Measurements from ENCODE around the gene ZNF761. TPM values are rescaled to one million over a fixed set of nuclear protein-coding genes. Genes with fewer than 3 reads are reported as not detected.

ZNF761 gene
- total RNA-seq, 1 experiment from 2014 or later, result 32.7 TPM

- no peaks in the 10 kb centered on the region; a peak in 1 of 5 replicates for H3K9me3 Mint-ChIP-seq
These were observed 73.1 kb downstream of the ZNF761 start for GRCh38 chr19:53504885-53505284.

More at GRCh38 chr19:53504885-53505284, 73.1 kb downstream of the ZNF761 start:
- Histone ChIP-seq H2BK15ac (ENCODE audit: low read depth, low read length) (no peak overlapping the region), H2BK20ac (ENCODE audit: low read depth, low read length, poor library complexity, severe bottlenecking) (no peak overlapping the region), H2BK120ac (ENCODE audit: low read depth, low read length, poor library complexity, severe bottlenecking) (no peak overlapping the region), H3K14ac (ENCODE audit: insufficient read depth, low read length) (no peak overlapping the region), H3K56ac (ENCODE audit: insufficient read length, low read depth, low read length) (no peak overlapping the region), H2AFZ (ENCODE audit: low read length) (no peak overlapping the region), H3K27me3 (ENCODE audit: insufficient read depth, low read length) (no peaks in the 10 kb centered on the region), H3K18ac (ENCODE audit: insufficient read length, low read depth, low read length) (no peak overlapping the region), H2BK12ac (ENCODE audit: insufficient read length, low read depth, low read length) (no peak overlapping the region), H4K20me1 (ENCODE audit: control insufficient read depth, insufficient read depth, insufficient read length) (no peaks in the 10 kb centered on the region), H3K23me2 (ENCODE audit: insufficient read length, low read depth, low read length, poor library complexity, severe bottlenecking) (no peaks in the 10 kb centered on the region), H3K79me2 (ENCODE audit: insufficient read depth, low read length) (no peaks in the 10 kb centered on the region), H3K4me1 (ENCODE audit: insufficient read depth, low read length) (no peaks in the 10 kb centered on the region; the same call in 1 of the 2 replicates), H3K4ac (ENCODE audit: low read depth, low read length) (no peak overlapping the region), H3K9me3 (ENCODE audit: control insufficient read depth, low read depth, low read length) (no peaks in the 10 kb centered on the region), H3K23ac (ENCODE audit: insufficient read length, low read depth, low read length) (no peak overlapping the region), H4K5ac (ENCODE audit: insufficient read length, low read depth, low read length) (no peak overlapping the region), H3K27ac (ENCODE audit: insufficient read length, low read depth, low read length) (no peak overlapping the region), H4K91ac (ENCODE audit: insufficient read length, low read depth, low read length) (no peak overlapping the region), H4K8ac (replicated peaks; ENCODE audit: insufficient read length, low read depth, low read length) (no peak overlapping the region), H3K4me2 (ENCODE audit: insufficient read depth, insufficient read length, low read length) (peak overlapping the region; percentile 12), H3K79me1 (ENCODE audit: insufficient read depth, low read depth, low read length, poor library complexity, severe bottlenecking) (no peaks in the 10 kb centered on the region), H3K9ac (ENCODE audit: extremely low read depth, insufficient read length, low read length) (no peak overlapping the region), H2BK5ac (ENCODE audit: insufficient read length, low read length) (no peak overlapping the region), H3T11ph (ENCODE audit: low read length) (no peak overlapping the region), H2AK5ac (ENCODE audit: insufficient read length, low read length) (no peak overlapping the region)
- WGBS (ENCODE audit: extremely low coverage, insufficient read length, low lambda C conversion rate), result no CpG with 5 or more reads among the region's 7 CpGs
- peaks cover 1% of the 10 kb centered on the region for H3K27me3 Mint-ChIP-seq (ENCODE audit: low read depth)
- peaks cover 17 to 28% of the 10 kb centered on the region in 2 experiments for H3K4me1 Mint-ChIP-seq
- H3K27ac Mint-ChIP-seq, result no peak overlapping the region; a peak in 1 of 7 replicates
- peaks cover 0 to 4% (median 0%) of the 10 kb centered on the region in 3 experiments; a peak in 2 of 7 replicates for H3K36me3 Mint-ChIP-seq (ENCODE audit: insufficient read depth in 1 of 3, low read depth in 3 of 3)
- no peak for DNase-seq
- no peak for TF ChIP-seq CTCF (conservative IDR thresholded peaks at IDR 0.05)
- peak overlapping the region in 1 of 2 experiments; percentile 46; a peak in 1 of 5 replicates for H3K4me3 Mint-ChIP-seq

Measured in H9 (cell line).